Measurements from ENCODE around the gene GTF2H3. TPM values are rescaled to one million over a fixed set of nuclear protein-coding genes. Genes with fewer than 3 reads are reported as not detected.

The GTF2H3 gene
- total and polyA plus RNA-seq, 12 donors: 4.0 to 18.3 (median 14.5) TPM

DNA sequence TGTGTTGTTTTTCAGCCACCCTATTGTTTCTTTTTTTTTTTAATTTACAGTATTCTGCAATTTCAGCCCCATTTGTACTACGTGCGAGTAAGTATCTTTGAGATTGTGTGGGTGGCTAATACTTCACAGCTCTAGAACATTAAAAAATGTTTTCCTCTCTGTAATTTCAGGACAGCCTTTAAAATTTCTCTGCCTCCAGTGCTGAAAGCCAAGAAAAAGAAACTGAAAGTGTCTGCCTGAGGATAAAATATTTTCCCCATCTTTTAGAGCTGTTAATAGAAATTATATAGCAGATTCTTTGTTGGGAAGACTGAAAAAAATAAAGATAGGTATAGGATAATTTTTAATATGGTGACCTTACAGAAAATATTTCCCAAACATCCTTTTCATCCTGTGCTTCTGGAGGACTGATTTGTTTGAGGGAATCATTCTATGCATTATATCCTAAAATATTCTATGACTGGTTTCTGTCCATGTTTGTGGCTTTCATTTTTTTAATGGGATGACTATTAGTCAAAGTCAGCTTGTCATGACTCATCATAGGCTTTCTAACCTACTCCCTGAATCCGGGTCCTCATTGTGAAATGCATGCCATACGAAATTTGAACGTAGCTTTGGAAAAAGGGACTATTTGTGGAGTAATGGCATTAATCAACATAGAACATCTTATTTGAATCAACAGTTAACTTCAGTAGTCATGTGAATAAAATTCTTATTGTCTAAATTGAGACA lies 26.5 kb downstream of the GTF2H3 start:
- TF ChIP-seq, protein P1, sequence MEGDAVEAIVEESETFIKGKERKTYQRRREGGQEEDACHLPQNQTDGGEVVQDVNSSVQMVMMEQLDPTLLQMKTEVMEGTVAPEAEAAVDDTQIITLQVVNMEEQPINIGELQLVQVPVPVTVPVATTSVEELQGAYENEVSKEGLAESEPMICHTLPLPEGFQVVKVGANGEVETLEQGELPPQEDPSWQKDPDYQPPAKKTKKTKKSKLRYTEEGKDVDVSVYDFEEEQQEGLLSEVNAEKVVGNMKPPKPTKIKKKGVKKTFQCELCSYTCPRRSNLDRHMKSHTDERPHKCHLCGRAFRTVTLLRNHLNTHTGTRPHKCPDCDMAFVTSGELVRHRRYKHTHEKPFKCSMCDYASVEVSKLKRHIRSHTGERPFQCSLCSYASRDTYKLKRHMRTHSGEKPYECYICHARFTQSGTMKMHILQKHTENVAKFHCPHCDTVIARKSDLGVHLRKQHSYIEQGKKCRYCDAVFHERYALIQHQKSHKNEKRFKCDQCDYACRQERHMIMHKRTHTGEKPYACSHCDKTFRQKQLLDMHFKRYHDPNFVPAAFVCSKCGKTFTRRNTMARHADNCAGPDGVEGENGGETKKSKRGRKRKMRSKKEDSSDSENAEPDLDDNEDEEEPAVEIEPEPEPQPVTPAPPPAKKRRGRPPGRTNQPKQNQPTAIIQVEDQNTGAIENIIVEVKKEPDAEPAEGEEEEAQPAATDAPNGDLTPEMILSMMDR (IDR thresholded peaks at IDR 0.05): no peak
- no peak overlapping the region for H3K4me3 ChIP-seq
- ATAC-seq (no peak), DNase-seq (no peak)
- WGBS, 2 donors: 87 to 92% methylated on average over 5 of the region's 5 CpGs
- H3K36me3 ChIP-seq: peaks cover 0 to 78% (median 9%) of the 10 kb centered on the region in 9 donors
- H3K27ac ChIP-seq: peak overlapping the region in 1 of 10 donors; percentile 72
- peaks cover 0 to 15% (median 2%) of the 10 kb centered on the region in 9 donors for H3K4me1 ChIP-seq
- H3K27me3 ChIP-seq: no peaks in the 10 kb centered on the region
- intact Hi-C loops (cut with DNase I): no loop called here
- H3K9me3 ChIP-seq: no peaks in the 10 kb centered on the region

DNA sequence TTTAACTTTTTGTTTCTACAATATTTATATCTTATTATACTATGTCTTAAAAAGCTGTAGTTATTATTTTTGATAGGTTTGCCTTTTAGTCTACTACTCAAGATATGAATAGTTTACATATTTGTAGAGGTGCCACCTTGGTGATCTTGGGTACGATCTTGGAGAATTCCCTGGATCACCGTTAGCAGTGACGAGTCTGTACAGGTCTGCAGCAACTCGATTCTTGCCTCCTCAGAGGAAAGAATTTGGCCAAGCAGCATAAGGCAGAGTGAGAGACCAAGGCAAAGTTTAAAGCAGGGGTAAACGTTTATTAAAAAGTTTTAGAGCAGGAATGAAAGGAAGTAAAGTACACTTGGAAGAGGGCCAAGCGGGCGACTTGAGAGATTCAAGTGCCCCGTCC lies 34.1 kb downstream of the GTF2H3 start:
- Histone ChIP-seq H3K4me1 (peaks cover 0 to 14% (median 12%) of the 10 kb centered on the region in 9 donors), H3K27me3 (no peaks in the 10 kb centered on the region), H3K9me3 (peaks cover 0 to 3% (median 0%) of the 10 kb centered on the region in 11 donors), H3K4me3 (no peak overlapping the region), H3K36me3 (peaks cover 0 to 10% (median 0%) of the 10 kb centered on the region in 9 donors), H3K27ac (no peak overlapping the region)
- 83 to 84% methylated on average over 8 of the region's 8 CpGs for WGBS, 2 donors
- intact Hi-C loops (cut with DNase I): no loop called here
- TF ChIP-seq, protein P1 (IDR thresholded peaks at IDR 0.05): no peak
- DNase-seq: no peak
- no peak for ATAC-seq

DNA sequence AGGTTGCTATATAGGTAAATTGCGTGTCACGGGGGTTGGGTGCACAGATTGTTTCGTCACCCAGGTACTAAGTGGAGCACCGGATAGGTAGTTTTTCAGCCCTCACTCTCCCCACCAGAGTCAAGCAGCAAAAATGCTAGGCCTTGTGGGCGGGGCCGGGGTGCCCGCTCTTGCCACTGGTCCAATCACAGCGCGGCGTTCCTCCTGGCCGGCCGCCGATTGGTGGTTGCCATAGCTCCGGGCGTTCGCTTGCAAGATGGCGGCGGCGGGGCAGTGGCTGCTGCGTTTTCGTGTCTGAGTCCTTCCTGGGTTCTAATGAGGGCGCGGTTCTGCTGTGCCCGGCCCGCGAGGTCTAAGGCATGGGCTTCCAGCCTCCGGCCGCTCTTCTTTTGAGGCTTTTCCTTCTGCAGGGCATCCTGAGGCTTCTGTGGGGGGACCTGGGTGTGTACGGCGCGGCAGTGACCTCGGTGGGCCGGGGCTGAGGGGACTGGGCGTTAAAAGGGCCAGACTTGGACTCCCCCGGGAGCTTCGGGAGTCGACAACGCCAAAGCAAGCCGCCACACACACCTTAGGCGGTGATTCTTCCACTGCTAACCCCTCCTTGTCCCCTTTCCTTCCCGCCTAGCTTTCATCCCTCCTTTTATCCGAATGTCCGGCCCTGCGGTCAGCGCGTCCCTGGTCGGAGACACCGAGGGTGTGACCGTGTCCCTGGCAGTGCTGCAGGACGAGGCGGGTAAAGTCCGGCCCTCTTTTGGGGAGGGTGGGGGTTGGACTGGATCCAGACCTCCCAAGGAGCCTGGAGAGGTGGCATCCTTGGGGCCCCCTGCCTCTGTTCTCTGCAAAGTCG lies 37.5 kb downstream of the GTF2H3 start, which contains the start of gene TCTN2:
TSS of gene TCTN2 (plus strand) at position 232 of the 847 bp plus-strand sequence. CDS start at position 360, 128 bp downstream.
- peak within 1 kb of the TSS; percentile 68 to 95 (median 84) for H3K4me3 ChIP-seq
- H3K9me3 ChIP-seq: peaks cover 0 to 3% (median 0%) of the 10 kb centered on the region in 11 donors
- H3K27me3 ChIP-seq: no peaks in the 10 kb centered on the region
- DNase-seq: peak; percentile 95 to 96
- WGBS, 2 donors: 1 to 2% methylated on average over 53 of the region's 53 CpGs
- H3K36me3 ChIP-seq: peaks cover 0 to 32% (median 7%) of the 10 kb centered on the region in 9 donors
- peak within 1 kb of the TSS in 5 of 10 donors; percentile 21 to 65 (median 50) for H3K27ac ChIP-seq
- peaks cover 0 to 14% (median 12%) of the 10 kb centered on the region in 9 donors for H3K4me1 ChIP-seq
- intact Hi-C loops (cut with DNase I): no loop called here
- TF ChIP-seq, protein P1 (IDR thresholded peaks at IDR 0.05): no peak
- peak; percentile 98 to 100 (median 100) for ATAC-seq

DNA sequence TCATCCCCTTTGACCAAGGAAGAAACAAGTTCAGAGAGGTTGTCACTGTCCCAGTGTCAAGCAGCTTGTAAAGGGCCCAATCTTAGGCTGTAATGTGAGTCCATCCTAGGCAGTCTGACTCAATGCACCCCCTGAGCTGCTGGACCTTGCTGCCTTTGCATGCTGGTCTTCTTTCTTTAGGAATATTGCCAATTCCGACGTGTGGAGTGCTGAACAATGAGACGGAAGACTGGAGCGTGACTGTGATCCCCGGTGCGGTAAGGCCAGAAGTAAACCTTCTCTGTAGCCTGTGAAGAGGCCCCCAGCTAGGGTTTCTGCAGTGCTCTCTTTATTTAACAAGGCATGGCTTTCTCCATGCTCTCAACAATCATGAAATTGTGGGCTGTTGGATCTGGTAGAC lies 38.2 kb downstream of the GTF2H3 start:
- peaks cover 0 to 3% (median 0%) of the 10 kb centered on the region in 11 donors for H3K9me3 ChIP-seq
- H3K4me1 ChIP-seq: peaks cover 0 to 14% (median 12%) of the 10 kb centered on the region in 9 donors
- H3K36me3 ChIP-seq: peaks cover 0 to 36% (median 8%) of the 10 kb centered on the region in 9 donors
- TF ChIP-seq, protein P1 (IDR thresholded peaks at IDR 0.05): no peak
- H3K27me3 ChIP-seq: no peaks in the 10 kb centered on the region
- DNase-seq: no peak
- H3K4me3 ChIP-seq: peak overlapping the region in 8 of 10 donors; percentile 68 to 95 (median 84)
- no peak for ATAC-seq
- WGBS, 2 donors: 69 to 70% methylated on average over 6 of the region's 6 CpGs
- intact Hi-C loops (cut with DNase I): no loop called here
- no peak overlapping the region for H3K27ac ChIP-seq

Data from heart right ventricle (tissue), 16 donors.